ENCODE measurements around the gene CETP.
A peak's percentile ranks its signal among the peaks of the same experiment; 100 is the strongest.
"Not testable (repeated sequence)": the region's sequence is repeated elsewhere in the genome, so short reads cannot be mapped to it uniquely, and the experiment has no call there.

The CETP gene

DNA sequence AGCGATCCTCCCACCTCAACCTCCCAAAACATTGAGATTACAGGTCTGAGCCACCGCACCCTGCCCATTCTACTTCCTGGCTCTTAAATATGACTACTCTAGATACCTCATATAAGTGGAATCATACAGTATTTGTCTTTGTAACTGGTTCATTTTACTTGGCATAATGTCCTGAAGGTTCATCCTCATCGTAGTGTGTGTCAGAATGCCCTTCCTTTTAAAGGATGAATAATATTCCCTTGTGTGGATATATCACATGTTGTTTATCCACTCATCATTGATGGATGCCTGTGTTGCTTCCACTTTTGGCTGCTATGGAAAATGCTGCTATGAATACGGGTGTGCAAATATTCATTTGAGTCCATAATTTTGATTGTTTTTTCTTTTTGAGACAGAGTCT is 5.7 kb upstream of the CETP start:
- no peak for DNase-seq (ENCODE audit: low spot score)

DNA sequence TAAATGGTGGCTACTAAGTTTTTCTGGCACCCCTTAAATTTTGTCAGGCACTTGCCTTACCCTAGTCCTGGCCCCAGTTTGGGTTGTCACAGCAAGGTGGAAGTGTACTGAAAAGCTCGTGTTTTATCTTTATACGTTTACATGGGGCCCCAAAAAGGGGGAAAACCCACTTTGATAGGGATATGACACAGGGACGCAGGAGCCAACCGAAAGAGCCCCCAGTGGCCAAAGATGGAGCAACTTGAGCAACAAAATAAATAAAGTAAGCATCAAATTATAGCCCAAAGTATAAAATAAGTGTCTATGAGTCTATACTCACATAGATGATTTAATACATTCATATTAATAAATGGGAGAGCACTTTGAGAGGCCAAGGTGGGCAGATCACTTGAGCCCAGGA is 5.0 kb upstream of the CETP start:
- no peak for DNase-seq (ENCODE audit: low spot score)

DNA sequence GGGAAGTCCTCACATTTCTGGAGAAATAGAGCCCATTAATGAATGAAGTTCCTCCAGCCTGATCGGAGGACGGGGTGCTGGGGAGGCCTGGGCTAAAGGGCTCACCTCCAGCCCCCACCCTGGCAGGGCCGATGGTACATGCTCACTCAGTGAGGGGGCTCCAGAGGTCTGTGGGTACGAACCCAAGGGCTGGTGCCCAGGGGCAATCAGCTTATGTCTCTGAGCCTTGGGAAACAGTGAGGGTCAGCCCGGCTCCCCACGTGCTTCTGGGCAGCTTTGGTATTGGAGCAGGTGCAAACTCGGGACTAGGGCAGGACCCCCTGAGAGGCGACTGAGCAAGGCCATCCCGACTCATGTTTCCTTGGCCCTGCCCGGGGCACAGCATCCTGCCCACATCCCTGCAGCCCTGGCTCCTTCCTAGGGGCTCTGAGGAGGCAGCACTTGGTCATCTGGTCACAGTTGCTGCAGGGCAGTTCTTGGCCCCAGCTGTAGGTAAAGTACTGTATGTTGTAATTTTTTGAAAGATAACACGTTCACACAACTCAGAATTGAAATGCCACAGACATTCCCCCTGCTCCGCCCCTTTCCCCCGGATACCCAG is 969 bp upstream of the CETP start:
- no peak for DNase-seq (ENCODE audit: low spot score)

DNA sequence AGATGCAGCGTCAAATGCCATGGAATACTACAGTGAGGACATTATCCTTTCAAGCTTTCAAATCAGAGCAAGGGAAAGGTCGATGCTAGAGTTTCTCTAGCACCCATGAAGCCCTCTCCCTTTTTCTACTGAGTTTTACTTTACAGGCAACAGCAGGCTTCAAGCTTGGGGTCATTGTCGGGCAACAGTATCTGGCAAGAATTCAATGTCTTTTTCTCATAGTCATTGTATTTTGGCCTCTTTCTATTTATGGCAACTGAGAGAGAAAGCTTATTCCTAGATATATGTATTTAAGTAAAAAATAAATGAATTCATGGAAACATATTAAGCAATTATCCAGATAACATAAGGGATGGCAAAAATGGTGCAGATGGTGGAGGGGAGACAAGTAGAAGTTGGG is 364 bp upstream of the CETP start:
- no peak for DNase-seq (ENCODE audit: low spot score)

GRCh38 chr16:56964243-56965148 is 2.7 kb downstream of the CETP start:
- peak; percentile 93 for DNase-seq (ENCODE audit: low spot score)

DNA sequence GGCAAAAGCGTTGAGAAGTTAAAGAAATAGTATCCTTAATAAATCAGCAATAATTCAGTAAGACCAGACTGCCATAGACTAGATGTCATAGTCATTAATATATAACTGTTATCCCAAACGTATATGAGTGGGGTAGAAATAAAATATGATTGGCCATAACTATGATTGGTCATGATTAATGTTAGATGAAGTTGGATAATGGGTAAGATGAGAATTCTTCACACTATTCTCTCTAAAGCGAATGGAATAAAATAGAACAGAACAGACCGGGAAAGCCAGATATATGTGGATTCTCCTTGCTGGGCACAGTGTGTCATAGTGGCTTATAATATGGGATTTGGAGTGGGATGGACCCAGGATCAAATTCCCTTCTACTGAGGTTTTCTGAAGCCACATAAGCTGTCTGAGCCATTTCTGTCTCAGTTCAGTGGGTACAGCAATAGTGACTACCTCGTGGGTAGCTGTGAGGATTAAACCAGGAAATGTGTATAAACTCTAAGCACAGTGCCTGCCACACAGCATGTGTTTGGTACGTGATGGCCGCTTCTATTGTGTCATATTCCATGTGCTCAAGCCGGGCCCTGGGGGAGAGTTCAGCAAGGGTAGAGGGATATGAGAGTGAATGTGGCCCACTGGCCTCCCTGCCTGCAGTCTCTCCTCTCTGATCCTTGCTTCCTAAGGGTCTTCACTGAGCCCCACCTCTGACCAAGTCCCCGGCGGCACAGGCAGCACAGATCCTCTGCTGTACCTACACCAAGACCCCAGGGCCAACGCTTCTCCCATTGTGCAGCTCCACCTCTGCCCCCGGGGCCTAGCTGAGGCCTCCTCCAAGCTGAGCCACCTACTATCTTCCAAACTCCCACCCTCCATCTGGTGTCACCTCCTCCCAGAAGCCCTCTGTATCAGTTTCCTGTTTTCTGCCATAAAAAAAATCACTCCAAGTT is 3.7 kb downstream of the CETP start:
- no peak for DNase-seq (ENCODE audit: low spot score)

GRCh38 chr16:56966093-56966475 is 4.3 kb downstream of the CETP start:
- DNase-seq (ENCODE audit: low spot score) = no peak

DNA sequence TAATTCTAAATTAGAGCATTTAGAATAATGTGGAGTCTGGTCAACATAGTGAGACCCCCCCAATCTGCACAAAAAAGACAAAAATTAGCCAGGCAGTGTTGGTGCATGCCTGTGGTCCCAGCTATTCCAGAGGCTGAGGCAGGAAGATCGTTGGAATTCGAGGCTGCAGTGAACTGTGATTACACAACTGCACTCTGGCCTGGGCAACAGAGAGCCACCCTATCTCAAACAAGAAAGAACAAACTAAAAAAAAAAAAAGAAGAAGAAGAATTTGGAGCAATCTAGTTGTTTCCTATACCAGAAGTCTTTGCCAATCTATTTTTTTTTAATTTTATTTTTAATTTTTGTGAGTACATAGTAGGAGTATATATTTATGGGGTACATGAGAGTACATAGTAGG is 6.0 kb downstream of the CETP start:
- no peak for DNase-seq (ENCODE audit: low spot score)

GRCh38 chr16:56969769-56970168 is 8.0 kb downstream of the CETP start:
- no peak for DNase-seq (ENCODE audit: low spot score)

DNA sequence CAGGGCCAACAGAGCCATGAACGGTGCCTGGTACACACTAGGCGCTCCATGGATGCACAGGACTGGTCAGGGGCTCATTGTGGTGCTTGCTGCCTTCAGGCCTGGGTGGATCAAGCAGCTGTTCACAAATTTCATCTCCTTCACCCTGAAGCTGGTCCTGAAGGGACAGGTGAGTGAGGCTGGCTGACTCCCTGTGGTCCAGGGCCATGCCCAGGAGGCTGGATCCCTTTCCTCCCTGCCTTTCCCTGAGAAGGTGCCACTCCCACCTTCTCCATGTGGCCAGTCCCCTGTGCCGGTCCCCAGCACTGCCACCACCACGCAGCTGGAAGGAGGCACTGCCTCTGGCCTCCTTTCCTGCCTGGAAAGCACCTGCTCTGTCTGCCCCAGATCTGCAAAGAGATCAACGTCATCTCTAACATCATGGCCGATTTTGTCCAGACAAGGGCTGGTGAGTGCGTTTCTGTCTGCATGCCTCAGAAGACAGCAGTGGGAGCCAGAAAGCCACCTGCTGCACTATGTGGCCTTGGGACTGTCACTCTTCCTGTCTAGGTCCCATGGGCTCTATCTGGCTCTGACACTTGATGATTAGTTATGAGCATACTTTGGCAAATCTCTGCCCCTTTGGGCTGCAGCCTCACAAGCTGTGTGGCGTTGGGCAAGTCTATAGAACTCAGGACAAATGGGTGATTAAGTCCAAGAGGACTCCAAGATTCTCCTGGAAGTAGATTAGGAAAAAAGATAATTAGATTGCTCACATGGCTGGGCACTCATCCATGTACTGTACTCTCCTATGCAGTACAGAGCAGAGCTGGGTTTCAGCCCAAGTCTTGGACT is 9.4 kb downstream of the CETP start:
- no peak for DNase-seq (ENCODE audit: low spot score)

- no peak for DNase-seq (ENCODE audit: low spot score)
Measured at GRCh38 chr16:56971768-56972043, 10.0 kb downstream of the CETP start.

GRCh38 chr16:56972403-56973293 is 10.9 kb downstream of the CETP start:
- no peak for DNase-seq (ENCODE audit: low spot score)

DNA sequence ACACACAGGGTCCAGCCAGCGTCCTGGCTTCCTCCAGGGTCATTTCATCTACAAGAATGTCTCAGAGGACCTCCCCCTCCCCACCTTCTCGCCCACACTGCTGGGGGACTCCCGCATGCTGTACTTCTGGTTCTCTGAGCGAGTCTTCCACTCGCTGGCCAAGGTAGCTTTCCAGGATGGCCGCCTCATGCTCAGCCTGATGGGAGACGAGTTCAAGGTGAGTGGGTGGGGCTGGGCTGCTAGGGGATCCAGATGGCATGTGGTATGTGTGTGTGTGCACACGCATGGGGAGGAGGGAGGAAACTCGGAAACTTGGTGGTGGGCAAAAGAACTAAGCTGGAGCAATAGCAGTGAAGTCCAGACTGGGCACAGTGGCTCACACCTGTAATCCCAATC is 11.5 kb downstream of the CETP start:
- no peak for DNase-seq (ENCODE audit: low spot score)

- not testable (repeated sequence) for DNase-seq (ENCODE audit: low spot score)
Measured at GRCh38 chr16:56973899-56974298, 12.1 kb downstream of the CETP start.

DNA sequence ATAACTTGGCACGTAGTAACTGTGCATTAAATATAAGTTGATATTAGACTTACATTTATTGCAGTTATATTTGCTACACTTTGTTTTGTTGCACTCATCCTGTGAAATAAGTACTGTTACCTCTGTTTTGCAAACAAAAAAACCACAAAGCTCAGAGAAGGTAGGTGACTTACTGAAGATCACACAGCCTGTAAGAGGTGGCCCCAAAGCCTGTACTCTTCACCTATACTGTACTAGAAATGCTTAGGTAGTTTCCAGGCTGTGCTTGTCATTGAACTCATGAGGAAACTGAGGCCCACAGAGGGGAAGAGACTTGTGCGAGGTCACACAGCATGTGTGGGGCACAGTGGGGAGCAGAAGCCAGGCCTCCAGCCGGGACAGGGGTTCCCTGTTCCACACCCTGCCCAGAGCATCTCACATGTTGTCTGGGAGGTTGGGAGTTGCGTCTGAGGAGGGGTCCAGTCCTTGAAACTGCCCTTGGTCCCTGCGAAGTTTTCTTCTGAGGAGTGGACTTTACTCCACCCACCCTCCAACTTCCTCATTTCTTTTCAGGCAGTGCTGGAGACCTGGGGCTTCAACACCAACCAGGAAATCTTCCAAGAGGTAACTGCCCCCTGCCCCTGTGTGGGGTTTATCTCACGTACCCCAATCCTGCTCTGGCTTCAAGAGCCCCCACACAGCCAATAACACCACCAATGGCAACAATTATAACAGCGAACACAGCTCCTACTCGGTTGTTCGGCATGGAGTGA is 13.0 kb downstream of the CETP start:
- no peak for DNase-seq (ENCODE audit: low spot score)

DNA sequence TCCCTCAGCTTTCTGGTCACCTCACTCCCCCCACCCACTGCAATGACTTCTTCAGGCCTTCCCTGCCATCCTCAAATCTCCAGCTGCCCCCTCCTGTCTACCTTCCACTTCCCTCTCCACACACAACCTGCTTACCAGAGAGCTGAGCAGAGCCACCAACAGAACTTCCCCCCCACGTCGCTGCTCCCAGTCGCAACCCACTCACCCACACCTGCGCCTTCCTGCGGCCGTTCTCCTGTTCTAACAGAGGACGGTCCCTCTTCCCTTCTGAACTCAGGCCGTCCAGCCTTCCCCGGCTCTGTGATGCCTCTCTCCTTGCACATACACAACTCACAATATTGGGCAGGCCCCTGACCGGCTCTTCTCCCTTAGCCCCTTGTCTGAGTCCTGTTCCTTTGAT is 14.0 kb downstream of the CETP start:
- DNase-seq (ENCODE audit: low spot score) = no peak

DNA sequence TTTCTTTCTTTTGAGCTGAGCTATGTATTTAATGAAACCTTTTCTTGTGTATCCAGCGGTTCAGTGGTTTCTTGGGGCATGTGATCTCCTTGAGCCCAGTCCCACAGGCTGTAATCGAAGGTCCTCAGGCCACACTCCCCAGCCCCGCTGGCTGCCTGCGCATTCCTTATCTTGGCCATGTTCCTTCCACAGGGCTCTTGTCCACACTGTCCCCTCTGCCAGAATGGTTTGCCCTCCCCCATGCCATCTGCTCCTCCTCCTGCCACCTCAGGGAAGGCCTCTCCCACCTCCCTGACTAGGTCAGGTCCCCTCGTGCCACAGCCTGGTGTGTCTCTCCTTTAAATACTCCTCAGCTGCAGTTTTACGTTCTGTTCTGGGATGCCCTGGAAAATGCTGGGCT is 15.5 kb downstream of the CETP start:
- no peak for DNase-seq (ENCODE audit: low spot score)

- DNase-seq (ENCODE audit: low spot score) = no peak
Measured at GRCh38 chr16:56977823-56978430, 16.2 kb downstream of the CETP start.

GRCh38 chr16:56980201-56980535 is 18.4 kb downstream of the CETP start:
- DNase-seq (ENCODE audit: low spot score) = no peak
